HCT116 (cell line): ENCODE results near the gene OBSCN. TPM values are rescaled to one million over a fixed set of nuclear protein-coding genes. Genes with fewer than 3 reads are reported as not detected.

Experiments
- ATAC-seq: fragments of 200-7000 bp; cut with Tn5 transposase; 2 replicates; pipeline ENCODE4 v1.9.1; 2020; ENCODE audit warnings: mild to moderate bottlenecking, moderate library complexity
- BruUV-seq: library from RNA; stranded (reverse); fragments of 400-500 nt; replicated peaks from 2 replicates; lab custom pipeline; 2021; lab: Mats Ljungman, UMichigan
- CTCF ChIA-PET: fragments of 300-600 bp; sonication (Branson Sonifier 250); formaldehyde crosslinking; loops from one replicate; lab custom pipeline; 2021; ENCODE audit warnings: antibody characterized with exemption; lab: Charles Lee
- POLR2A ChIA-PET: fragments of 300-600, 350-600 bp; sonication (Branson Sonifier 250); formaldehyde crosslinking; loops from one replicate; lab custom pipeline; 2021; ENCODE audit warnings: antibody characterized with exemption; lab: Charles Lee
- RAD21 ChIA-PET, 2 experiments: fragments of 300-600 bp; sonication (Branson Sonifier 250); formaldehyde crosslinking; loops; one replicate each; lab custom pipeline; 2023; ENCODE audit warnings: low total read pairs in 2 of 2; ENCODE audit not compliant: uncharacterized antibody in 2 of 2, unreplicated experiment in 2 of 2, low non-redundant PET in 1 of 2; lab: Charles Lee
- DNase-seq: peaks from one replicate; pipeline ENCODE4 v3.0.0-alpha.2; 2010; ENCODE audit warnings: low read depth, low spot score
- H2AFZ ChIP-seq: fragments of 200-600 bp; shearing (Covaris generic), sonication (generic); 2 replicates; pipeline ENCODE4 v1.6.1; 2017; ENCODE audit warnings: low read depth, mixed run types, mixed read lengths, antibody characterized with exemption, low read length; ENCODE audit not compliant: poor library complexity, severe bottlenecking
- H3K27ac ChIP-seq: 2 replicates; pipeline ENCODE4 v1.5.1; 2012; ENCODE audit warnings: low read depth, low read length
- H3K27me3 ChIP-seq: fragments of 200-600 bp; sonication (generic); 2 replicates; pipeline ENCODE4 v1.6.1; 2016; ENCODE audit warnings: mixed run types, low read length, mixed read lengths; ENCODE audit not compliant: insufficient read depth
- H3K36me3 ChIP-seq, 2 experiments: fragments of 200-500 bp in 1 of 2; fragments of 200-600 bp in 1 of 2; sonication (Bioruptor generic) in 1 of 2; sonication (generic) in 1 of 2; 2 replicates each; pipeline versions ENCODE4 v1.5.1 to v1.6.1; 2014 to 2016; ENCODE audit warnings: low read length in 2 of 2, inconsistent platforms in 1 of 2, mixed read lengths in 1 of 2, mixed run types in 1 of 2; ENCODE audit not compliant: insufficient read depth in 2 of 2, control insufficient read depth in 1 of 2
- H3K4me1 ChIP-seq, 2 experiments: fragments of 200-600 bp in 1 of 2; sonication (generic) in 1 of 2; 2 replicates each; pipeline versions ENCODE4 v1.5.1 to v1.6.1; 2012 to 2017; ENCODE audit warnings: low read length in 2 of 2, inconsistent platforms in 1 of 2, mild to moderate bottlenecking in 1 of 2, mixed read lengths in 1 of 2, mixed run types in 1 of 2, moderate library complexity in 1 of 2; ENCODE audit not compliant: insufficient read depth in 2 of 2, control insufficient read depth in 1 of 2
- H3K4me2 ChIP-seq: fragments of 200-600 bp; sonication (generic); 2 replicates; pipeline ENCODE4 v1.6.1; 2017; ENCODE audit warnings: mixed run types, low read length, mixed read lengths
- H3K4me3 ChIP-seq, 2 experiments: fragments of 200-600 bp in 1 of 2; sonication (generic) in 1 of 2; replicated peaks in 1 of 2; 2 replicates each; pipeline ENCODE4 v1.5.1; 2011 to 2016; ENCODE audit warnings: low read length in 2 of 2, control low read depth in 1 of 2, low read depth in 1 of 2, mild to moderate bottlenecking in 1 of 2, mixed read lengths in 1 of 2, mixed run types in 1 of 2
- H3K79me2 ChIP-seq: fragments of 200-600 bp; sonication (generic); 2 replicates; pipeline ENCODE4 v1.6.1; 2017; ENCODE audit warnings: mild to moderate bottlenecking, mixed run types, low read length, moderate library complexity, mixed read lengths; ENCODE audit not compliant: insufficient read depth
- H3K9ac ChIP-seq: fragments of 200-600 bp; sonication (generic); 2 replicates; pipeline ENCODE4 v1.6.1; 2016; ENCODE audit warnings: low read length, mixed read lengths
- H3K9me2 ChIP-seq: fragments of 200-600 bp; sonication (generic), shearing (Covaris generic); 2 replicates; pipeline ENCODE4 v1.6.1; 2017; ENCODE audit warnings: mixed run types, mild to moderate bottlenecking, moderate library complexity; ENCODE audit not compliant: insufficient read depth
- H3K9me3 ChIP-seq, 2 experiments: fragments of 200-500 bp in 1 of 2; fragments of 200-600 bp in 1 of 2; sonication (Bioruptor generic) in 1 of 2; sonication (generic) in 1 of 2; 2 replicates each; pipeline ENCODE4 v1.6.1; 2014 to 2017; ENCODE audit warnings: low read length in 2 of 2, mixed read lengths in 2 of 2, inconsistent platforms in 1 of 2, low read depth in 1 of 2, mild to moderate bottlenecking in 1 of 2, mixed run types in 1 of 2, moderate library complexity in 1 of 2; ENCODE audit not compliant: control insufficient read depth in 1 of 2, insufficient read depth in 1 of 2
- H4K20me1 ChIP-seq: fragments of 200-600 bp; sonication (generic), shearing (Covaris generic); 2 replicates; pipeline ENCODE4 v1.6.1; 2017; ENCODE audit warnings: mixed run types, mild to moderate bottlenecking, moderate library complexity; ENCODE audit not compliant: insufficient read depth
- CBX3 ChIP-seq: IDR thresholded peaks from 2 replicates; pipeline ENCODE4 v1.6.1; 2012; ENCODE audit warnings: low read depth
- EGR1 ChIP-seq: IDR thresholded peaks from 2 replicates; pipeline ENCODE4 v1.6.1; 2012; ENCODE audit warnings: low read depth
- ELF1 ChIP-seq: IDR thresholded peaks from 2 replicates; pipeline ENCODE4 v1.6.1; 2012; ENCODE audit warnings: low read depth, borderline replicate concordance
- EZH2 ChIP-seq: fragments of 200-600 bp; sonication (generic); IDR thresholded peaks from 2 replicates; pipeline ENCODE4 v1.6.1; 2017; ENCODE audit warnings: antibody characterized with exemption, mixed run types
- EZH2phosphoT487 ChIP-seq: fragments of 200-600 bp; IDR thresholded peaks from 2 replicates; pipeline ENCODE4 v1.6.1; 2018; ENCODE audit warnings: antibody characterized with exemption, borderline replicate concordance
- JUND ChIP-seq: IDR thresholded peaks from 2 replicates; pipeline ENCODE4 v1.6.1; 2012
- POLR2A ChIP-seq: IDR thresholded peaks from 2 replicates; pipeline ENCODE4 v1.7.0; 2011; ENCODE audit warnings: borderline replicate concordance; ENCODE audit not compliant: insufficient read depth, insufficient read length; ENCODE audit errors: extremely low read depth
- POLR2AphosphoS5 ChIP-seq: IDR thresholded peaks from 2 replicates; pipeline ENCODE4 v1.6.1; 2011; ENCODE audit warnings: mild to moderate bottlenecking, low read depth, low read length, moderate library complexity
- RAD21 ChIP-seq: IDR thresholded peaks from 2 replicates; pipeline ENCODE4 v1.6.1; 2012; ENCODE audit warnings: low read depth, mild to moderate bottlenecking
- SRF ChIP-seq: IDR thresholded peaks from 2 replicates; pipeline ENCODE4 v1.6.1; 2012; ENCODE audit warnings: low read depth
- TCF7L2 ChIP-seq: IDR thresholded peaks from 2 replicates; pipeline ENCODE4 v1.7.0; 2011; ENCODE audit warnings: borderline replicate concordance, inconsistent platforms; ENCODE audit not compliant: insufficient read depth, insufficient read length; ENCODE audit errors: extremely low read depth
- YY1 ChIP-seq: IDR thresholded peaks from 2 replicates; pipeline ENCODE4 v1.6.1; 2011; ENCODE audit warnings: low read length, low read depth, moderate library complexity, mild to moderate bottlenecking; ENCODE audit not compliant: insufficient replicate concordance; ENCODE audit errors: extremely low read depth
- ZBTB33 ChIP-seq: IDR thresholded peaks from 2 replicates; pipeline ENCODE4 v1.6.1; 2011; ENCODE audit warnings: mild to moderate bottlenecking, low read length, moderate library complexity; ENCODE audit not compliant: insufficient replicate concordance; ENCODE audit errors: extremely low read depth
- ZNF274 ChIP-seq: fragments of 200-500 bp; sonication (Bioruptor generic); IDR thresholded peaks from 2 replicates; pipeline ENCODE4 v1.6.1; 2014; ENCODE audit warnings: mild to moderate bottlenecking, low read depth, low read length, inconsistent platforms
- intact Hi-C: fragments of 100-400 bp; cut with micrococcal nuclease; formaldehyde crosslinking; loops from 2 replicates; pipeline ENCODE4 v1.10.0; 2022
- total RNA-seq: library from RNA; stranded (reverse); gene quantifications from one replicate; pipeline ENCODE4 v1.2.1, GENCODE V29; 2021; ENCODE audit not compliant: unreplicated experiment
- TF ChIP-seq, protein P1 (sequence below), 3 experiments: fragments of 200-600 bp in 1 of 3; sonication (generic) in 1 of 3; IDR thresholded peaks in 2 of 3; conservative IDR thresholded peaks in 1 of 3; 2 replicates each; pipeline ENCODE4 v1.5.1; 2012 to 2017; ENCODE audit warnings: low read depth in 2 of 3, low read length in 2 of 3, antibody characterized with exemption in 1 of 3, borderline replicate concordance in 1 of 3, control low read depth in 1 of 3, mild to moderate bottlenecking in 1 of 3, mixed read lengths in 1 of 3, mixed run types in 1 of 3, moderate library complexity in 1 of 3; ENCODE audit not compliant: insufficient read depth in 1 of 3
- TF ChIP-seq, protein P2 (sequence below): IDR thresholded peaks from 2 replicates; pipeline ENCODE4 v1.6.1; 2012
- TF ChIP-seq, protein P3 (sequence below): IDR thresholded peaks from 2 replicates; pipeline ENCODE4 v1.6.1; 2012

OBSCN gene
- total RNA-seq, 1 experiment from 2014 or later = 16.6 TPM

- peaks cover 8 to 32% of the 10 kb centered on the region in 2 experiments; a peak in 3 of 4 replicates for H3K36me3 ChIP-seq
- no peaks in the 10 kb centered on the region for H4K20me1 ChIP-seq
- DNase-seq (no peak), ATAC-seq (no peak)
- TF ChIP-seq POLR2AphosphoS5 (no peak), RAD21 (no peak), TCF7L2 (no peak), CBX3 (no peak), POLR2A (no peak), YY1 (no peak), EGR1 (no peak), JUND (no peak), SRF (no peak), ZBTB33 (no peak), ELF1 (no peak), EZH2 (no peak), ZNF274 (no peak), EZH2phosphoT487 (no peak)
- TF ChIP-seq, protein P1, sequence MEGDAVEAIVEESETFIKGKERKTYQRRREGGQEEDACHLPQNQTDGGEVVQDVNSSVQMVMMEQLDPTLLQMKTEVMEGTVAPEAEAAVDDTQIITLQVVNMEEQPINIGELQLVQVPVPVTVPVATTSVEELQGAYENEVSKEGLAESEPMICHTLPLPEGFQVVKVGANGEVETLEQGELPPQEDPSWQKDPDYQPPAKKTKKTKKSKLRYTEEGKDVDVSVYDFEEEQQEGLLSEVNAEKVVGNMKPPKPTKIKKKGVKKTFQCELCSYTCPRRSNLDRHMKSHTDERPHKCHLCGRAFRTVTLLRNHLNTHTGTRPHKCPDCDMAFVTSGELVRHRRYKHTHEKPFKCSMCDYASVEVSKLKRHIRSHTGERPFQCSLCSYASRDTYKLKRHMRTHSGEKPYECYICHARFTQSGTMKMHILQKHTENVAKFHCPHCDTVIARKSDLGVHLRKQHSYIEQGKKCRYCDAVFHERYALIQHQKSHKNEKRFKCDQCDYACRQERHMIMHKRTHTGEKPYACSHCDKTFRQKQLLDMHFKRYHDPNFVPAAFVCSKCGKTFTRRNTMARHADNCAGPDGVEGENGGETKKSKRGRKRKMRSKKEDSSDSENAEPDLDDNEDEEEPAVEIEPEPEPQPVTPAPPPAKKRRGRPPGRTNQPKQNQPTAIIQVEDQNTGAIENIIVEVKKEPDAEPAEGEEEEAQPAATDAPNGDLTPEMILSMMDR (IDR thresholded peaks at IDR 0.05 in 2 of 3, conservative IDR thresholded peaks at IDR 0.05 in 1 of 3; ENCODE audit: borderline replicate concordance in 1 of 3, insufficient read depth in 1 of 3, low read depth in 2 of 3, low read length in 2 of 3) = no peak
- TF ChIP-seq, protein P2, sequence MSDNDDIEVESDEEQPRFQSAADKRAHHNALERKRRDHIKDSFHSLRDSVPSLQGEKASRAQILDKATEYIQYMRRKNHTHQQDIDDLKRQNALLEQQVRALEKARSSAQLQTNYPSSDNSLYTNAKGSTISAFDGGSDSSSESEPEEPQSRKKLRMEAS = no peak
- TF ChIP-seq, protein P3, sequence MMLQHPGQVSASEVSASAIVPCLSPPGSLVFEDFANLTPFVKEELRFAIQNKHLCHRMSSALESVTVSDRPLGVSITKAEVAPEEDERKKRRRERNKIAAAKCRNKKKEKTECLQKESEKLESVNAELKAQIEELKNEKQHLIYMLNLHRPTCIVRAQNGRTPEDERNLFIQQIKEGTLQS = no peak
- H3K4me1 ChIP-seq = no peaks in the 10 kb centered on the region
- no TSS peak for BruUV-seq
- H3K27ac ChIP-seq = no peak overlapping the region
- RAD21 ChIA-PET = no interaction called here
- no peaks in the 10 kb centered on the region for H3K79me2 ChIP-seq
- POLR2A ChIA-PET = no interaction called here
- CTCF ChIA-PET = no interaction called here
- intact Hi-C loops = no loop called here
- no peak overlapping the region for H3K4me2 ChIP-seq
- no peak overlapping the region for H2AFZ ChIP-seq
- no peak overlapping the region for H3K4me3 ChIP-seq
- no peak overlapping the region for H3K9ac ChIP-seq
- H3K9me2 ChIP-seq = no peaks in the 10 kb centered on the region
- peaks cover 32 to 46% of the 10 kb centered on the region in 2 experiments; a peak in 3 of 4 replicates for H3K9me3 ChIP-seq
- H3K27me3 ChIP-seq = no peaks in the 10 kb centered on the region
These were observed 38.5 kb downstream of the OBSCN start for GRCh38 chr1:228246216-228246900.
